ENCODE measurements around the gene LHFPL6. TPM values are rescaled to one million over a fixed set of nuclear protein-coding genes. Genes with fewer than 3 reads are reported as not detected.

Gene LHFPL6
- total RNA-seq, 1 experiment from 2014 or later = 25.7 TPM

DNA sequence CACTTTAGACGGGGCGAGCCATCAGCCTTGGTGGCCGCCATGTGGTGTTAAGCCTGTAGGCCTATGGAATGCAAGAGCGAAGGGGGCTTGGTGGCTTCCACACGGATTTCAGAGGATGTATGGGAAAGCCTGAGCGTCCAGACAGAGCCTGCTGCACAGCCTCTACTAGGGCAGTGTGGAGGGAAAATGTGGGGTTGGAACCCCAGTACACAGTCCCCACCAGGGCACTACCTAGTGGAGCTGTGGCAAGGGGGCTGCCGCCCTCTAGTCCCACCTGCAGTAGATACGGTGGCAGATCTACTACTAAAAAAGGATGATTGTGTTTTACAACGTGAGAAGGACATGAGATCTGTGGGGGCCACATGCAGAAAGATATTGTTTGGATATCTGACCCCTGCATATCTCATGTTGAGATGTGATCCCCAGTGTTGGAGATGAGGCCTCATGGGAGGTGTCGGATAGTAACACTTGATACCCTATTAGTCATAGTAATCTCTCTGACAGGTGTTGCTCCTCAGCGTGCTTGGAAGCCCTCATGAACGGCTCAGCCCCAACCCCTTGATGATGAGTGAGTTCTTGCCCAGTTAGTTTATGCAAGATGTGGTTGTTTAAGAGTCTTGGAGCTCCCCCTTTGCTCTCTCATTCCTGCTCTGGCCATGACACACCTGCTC, 45.6 kb downstream of the LHFPL6 start:
- CTCF ChIA-PET = no interaction called here
- no TSS peak for BruUV-seq (replicated peaks)

DNA sequence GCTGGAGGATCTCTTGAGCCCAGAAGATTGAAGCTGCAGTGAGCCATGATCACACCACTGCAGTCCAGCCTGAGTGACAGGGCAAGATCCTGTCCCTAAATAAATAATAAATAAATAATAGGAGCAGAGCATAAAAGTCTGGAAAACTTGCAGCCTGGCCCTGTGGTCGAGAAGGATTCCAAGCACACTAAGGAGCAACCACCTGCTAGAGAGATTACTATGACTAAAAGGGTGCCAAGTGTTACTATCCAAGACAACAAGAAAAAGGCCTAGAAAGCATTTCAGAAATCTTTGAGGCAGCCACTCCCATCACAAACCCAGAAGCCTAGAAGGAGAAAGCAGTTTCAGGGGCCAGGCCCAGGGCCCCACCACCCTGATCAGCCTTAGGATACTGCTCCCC, 46.1 kb downstream of the LHFPL6 start:
- Histone ChIP-seq H3K9me3 (ENCODE audit: control insufficient read depth, insufficient read depth, low read depth, low read length) (no peaks in the 10 kb centered on the region), H3K36me3 (ENCODE audit: control insufficient read depth, insufficient read depth, low read length) (no peaks in the 10 kb centered on the region), H3K4me1 (ENCODE audit: control insufficient read depth, insufficient read depth, low read length) (no peaks in the 10 kb centered on the region), H3K27me3 (ENCODE audit: control insufficient read depth, insufficient read depth, low read length) (no peaks in the 10 kb centered on the region), H3K27ac (ENCODE audit: low read length) (no peak overlapping the region), H3K4me3 (ENCODE audit: low read depth in 2 of 2, low read length in 2 of 2) (no peak overlapping the region)
- ATAC-seq = no peak
- ChIA-PET POLR2A (no interaction called here), CTCF (no interaction called here)
- in situ Hi-C loops (cut with HindIII; ENCODE audit: low pct_unique_long_range_greater_than_20kb, low sequenced_read_pairs) (no loop called here), intact Hi-C loops (cut with micrococcal nuclease; ENCODE audit: unreplicated experiment) (no loop called here)
- TF ChIP-seq, protein P1, sequence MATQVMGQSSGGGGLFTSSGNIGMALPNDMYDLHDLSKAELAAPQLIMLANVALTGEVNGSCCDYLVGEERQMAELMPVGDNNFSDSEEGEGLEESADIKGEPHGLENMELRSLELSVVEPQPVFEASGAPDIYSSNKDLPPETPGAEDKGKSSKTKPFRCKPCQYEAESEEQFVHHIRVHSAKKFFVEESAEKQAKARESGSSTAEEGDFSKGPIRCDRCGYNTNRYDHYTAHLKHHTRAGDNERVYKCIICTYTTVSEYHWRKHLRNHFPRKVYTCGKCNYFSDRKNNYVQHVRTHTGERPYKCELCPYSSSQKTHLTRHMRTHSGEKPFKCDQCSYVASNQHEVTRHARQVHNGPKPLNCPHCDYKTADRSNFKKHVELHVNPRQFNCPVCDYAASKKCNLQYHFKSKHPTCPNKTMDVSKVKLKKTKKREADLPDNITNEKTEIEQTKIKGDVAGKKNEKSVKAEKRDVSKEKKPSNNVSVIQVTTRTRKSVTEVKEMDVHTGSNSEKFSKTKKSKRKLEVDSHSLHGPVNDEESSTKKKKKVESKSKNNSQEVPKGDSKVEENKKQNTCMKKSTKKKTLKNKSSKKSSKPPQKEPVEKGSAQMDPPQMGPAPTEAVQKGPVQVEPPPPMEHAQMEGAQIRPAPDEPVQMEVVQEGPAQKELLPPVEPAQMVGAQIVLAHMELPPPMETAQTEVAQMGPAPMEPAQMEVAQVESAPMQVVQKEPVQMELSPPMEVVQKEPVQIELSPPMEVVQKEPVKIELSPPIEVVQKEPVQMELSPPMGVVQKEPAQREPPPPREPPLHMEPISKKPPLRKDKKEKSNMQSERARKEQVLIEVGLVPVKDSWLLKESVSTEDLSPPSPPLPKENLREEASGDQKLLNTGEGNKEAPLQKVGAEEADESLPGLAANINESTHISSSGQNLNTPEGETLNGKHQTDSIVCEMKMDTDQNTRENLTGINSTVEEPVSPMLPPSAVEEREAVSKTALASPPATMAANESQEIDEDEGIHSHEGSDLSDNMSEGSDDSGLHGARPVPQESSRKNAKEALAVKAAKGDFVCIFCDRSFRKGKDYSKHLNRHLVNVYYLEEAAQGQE (IDR thresholded peaks at IDR 0.05; ENCODE audit: insufficient read depth in 1 of 2, low read depth in 2 of 2, low read length in 1 of 2) = no peak
- TF ChIP-seq POLR2AphosphoS5 (IDR thresholded peaks at IDR 0.05; ENCODE audit: low read depth, low read length) (no peak), SIN3A (IDR thresholded peaks at IDR 0.05; ENCODE audit: borderline replicate concordance, insufficient read depth, low read depth, low read length) (no peak)
- TF ChIP-seq, protein P2, sequence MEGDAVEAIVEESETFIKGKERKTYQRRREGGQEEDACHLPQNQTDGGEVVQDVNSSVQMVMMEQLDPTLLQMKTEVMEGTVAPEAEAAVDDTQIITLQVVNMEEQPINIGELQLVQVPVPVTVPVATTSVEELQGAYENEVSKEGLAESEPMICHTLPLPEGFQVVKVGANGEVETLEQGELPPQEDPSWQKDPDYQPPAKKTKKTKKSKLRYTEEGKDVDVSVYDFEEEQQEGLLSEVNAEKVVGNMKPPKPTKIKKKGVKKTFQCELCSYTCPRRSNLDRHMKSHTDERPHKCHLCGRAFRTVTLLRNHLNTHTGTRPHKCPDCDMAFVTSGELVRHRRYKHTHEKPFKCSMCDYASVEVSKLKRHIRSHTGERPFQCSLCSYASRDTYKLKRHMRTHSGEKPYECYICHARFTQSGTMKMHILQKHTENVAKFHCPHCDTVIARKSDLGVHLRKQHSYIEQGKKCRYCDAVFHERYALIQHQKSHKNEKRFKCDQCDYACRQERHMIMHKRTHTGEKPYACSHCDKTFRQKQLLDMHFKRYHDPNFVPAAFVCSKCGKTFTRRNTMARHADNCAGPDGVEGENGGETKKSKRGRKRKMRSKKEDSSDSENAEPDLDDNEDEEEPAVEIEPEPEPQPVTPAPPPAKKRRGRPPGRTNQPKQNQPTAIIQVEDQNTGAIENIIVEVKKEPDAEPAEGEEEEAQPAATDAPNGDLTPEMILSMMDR (IDR thresholded peaks at IDR 0.05) = no peak
- DNase-seq (ENCODE audit: low read depth, low spot score) = no peak
- BruUV-seq (replicated peaks) = no TSS peak

More for the DNA sequence above, 45.6 kb downstream of the LHFPL6 start:
- POLR2A ChIA-PET = no interaction called here
- H3K4me3 ChIP-seq (ENCODE audit: low read depth in 2 of 2, low read length in 2 of 2) = no peak overlapping the region
- H3K27ac ChIP-seq (ENCODE audit: low read length) = no peak overlapping the region
- ATAC-seq (no peak), DNase-seq (ENCODE audit: low read depth, low spot score) (no peak)
- H3K9me3 ChIP-seq (ENCODE audit: control insufficient read depth, insufficient read depth, low read depth, low read length) = no peaks in the 10 kb centered on the region
- TF ChIP-seq, protein P2 (IDR thresholded peaks at IDR 0.05) = no peak
- TF ChIP-seq, protein P1 (IDR thresholded peaks at IDR 0.05; ENCODE audit: insufficient read depth in 1 of 2, low read depth in 2 of 2, low read length in 1 of 2) = no peak
- in situ Hi-C loops (cut with HindIII; ENCODE audit: low pct_unique_long_range_greater_than_20kb, low sequenced_read_pairs) = no loop called here
- intact Hi-C loops (cut with micrococcal nuclease; ENCODE audit: unreplicated experiment) = no loop called here
- H3K36me3 ChIP-seq (ENCODE audit: control insufficient read depth, insufficient read depth, low read length) = no peaks in the 10 kb centered on the region
- no peaks in the 10 kb centered on the region for H3K4me1 ChIP-seq (ENCODE audit: control insufficient read depth, insufficient read depth, low read length)
- H3K27me3 ChIP-seq (ENCODE audit: control insufficient read depth, insufficient read depth, low read length) = no peaks in the 10 kb centered on the region

Data from Panc1 (cell line).